Kidney (tissue), 14 donors: Measurements from ENCODE around the gene HOXA4. TPM values are rescaled to one million over a fixed set of nuclear protein-coding genes. Genes with fewer than 3 reads are reported as not detected.

Experiments
- DNase-seq, 5 donors: peaks; one replicate each; pipeline ENCODE4 v3.0.0-alpha.2; 2013 to 2020
- FAIRE-seq: peaks from 2 replicates; lab custom pipeline; 2012; peaks lifted over from hg19 to GRCh38; lab: Jason Lieb, UNC
- H3K27ac ChIP-seq, 2 donors: one replicate each; pipeline ENCODE4 v1.7.0; 2013; ENCODE audit warnings: low read depth in 2 of 2, low read length in 2 of 2, inconsistent platforms in 1 of 2
- H3K27me3 ChIP-seq: one replicate; pipeline ENCODE4 v1.7.1; 2013; ENCODE audit warnings: low read length, inconsistent platforms; ENCODE audit not compliant: control insufficient read depth, insufficient read depth
- H3K36me3 ChIP-seq, 3 donors: one replicate each; pipeline versions ENCODE4 v1.7.0 to v1.7.1; 2013; ENCODE audit warnings: low read length in 3 of 3, control low read depth in 1 of 3, inconsistent platforms in 1 of 3; ENCODE audit not compliant: insufficient read depth in 3 of 3, control insufficient read depth in 2 of 3
- H3K4me1 ChIP-seq, 3 donors: one replicate each; pipeline versions ENCODE4 v1.7.0 to v1.7.1; 2013; ENCODE audit warnings: low read length in 3 of 3, inconsistent platforms in 1 of 3, low read depth in 1 of 3; ENCODE audit not compliant: control insufficient read depth in 2 of 3, insufficient read depth in 2 of 3
- H3K4me3 ChIP-seq, 3 donors: one replicate each; pipeline versions ENCODE4 v1.7.0 to v1.8.1; 2013; ENCODE audit warnings: low read length in 3 of 3, control low read depth in 1 of 3, inconsistent platforms in 1 of 3
- H3K9ac ChIP-seq, 3 donors: one replicate each; pipeline versions ENCODE4 v1.7.0 to v1.7.1; 2013; ENCODE audit warnings: low read length in 3 of 3, control low read depth in 1 of 3, inconsistent platforms in 1 of 3
- H3K9me3 ChIP-seq, 3 donors: one replicate each; pipeline versions ENCODE4 v1.7.0 to v1.7.1; 2013; ENCODE audit warnings: low read length in 3 of 3, control low read depth in 1 of 3, inconsistent platforms in 1 of 3; ENCODE audit not compliant: control insufficient read depth in 2 of 3, insufficient read depth in 1 of 3
- intact Hi-C: fragments of 100-400 bp; cut with DNase I; formaldehyde crosslinking; loops from one replicate; pipeline ENCODE4 v1.11.1; 2022
- microRNA-seq: library from miRNA; unstranded; fragments of <30 nt; microRNA quantifications from one replicate; pipeline ENCODE4 v1.2.0, GENCODE V29; 2020
- polyA plus RNA-seq: library from polyadenylated mRNA; stranded (reverse); fragments of 350-450 nt; fragmentation: Illumina TruSeq; extraction: RNeasy Lipid Tissue Mini Kit (QIAGEN cat#74804); gene quantifications from one replicate; pipeline ENCODE4 v1.2.3, GENCODE V29; 2014; ENCODE audit warnings: low read depth, low replicate concordance; ENCODE audit not compliant: insufficient read depth
- total RNA-seq: library from RNA; stranded (reverse); fragmentation: NEBNext Ultra II Directional; extraction: Animal tissue kit (Norgen Biotek cat#: 25700); gene quantifications from one replicate; pipeline ENCODE4 v1.2.1, GENCODE V29; 2021
- TF ChIP-seq, protein P1 (sequence below): IDR thresholded peaks from 3 replicates; pipeline ENCODE4 v1.5.1; 2012; ENCODE audit warnings: mild to moderate bottlenecking, moderate library complexity, borderline replicate concordance; ENCODE audit not compliant: insufficient read depth; ENCODE audit errors: extremely low read depth
- donor health status: control.
- donor health status: control.
- donor health status: control.
- donor health status: control.
- donor health status: control.
- donor health status: DM: yes; HTN: yes; CAD: no.
- donor health status: Normal renal cell carcinoma (clear cell type).

HOXA4 gene
- total and polyA plus RNA-seq, 2 donors from 2014 or later = 11.2 to 13.0 TPM

DNA sequence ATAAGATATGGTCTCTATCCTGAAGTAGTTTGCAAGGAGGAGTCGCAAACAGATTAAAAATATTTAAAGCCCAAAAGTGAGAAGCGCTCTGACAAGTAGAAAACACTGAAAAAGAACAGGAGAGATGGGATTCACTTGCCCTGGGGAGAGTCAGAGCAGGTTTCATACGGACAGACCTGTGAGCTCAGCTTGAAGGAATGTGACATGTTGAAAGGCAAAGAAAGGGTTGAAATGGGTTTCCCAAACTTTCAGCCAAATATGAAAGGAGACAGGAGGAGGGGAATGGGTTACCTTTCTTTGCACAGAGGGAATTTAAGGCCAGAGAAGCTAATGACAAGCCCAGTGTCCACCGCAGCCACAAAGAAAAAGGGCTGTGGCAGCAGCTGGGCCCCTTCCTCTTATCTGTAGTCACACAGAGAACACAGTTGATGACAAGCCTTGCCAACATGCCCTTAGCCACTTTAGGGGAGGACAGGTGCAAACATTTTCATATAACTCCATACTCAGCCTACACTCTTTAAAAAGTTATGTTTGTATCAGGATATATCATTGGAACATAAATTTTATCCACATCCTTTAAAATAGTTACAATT, 49.6 kb downstream of the HOXA4 start:
- Histone ChIP-seq H3K36me3 (no peaks in the 10 kb centered on the region), H3K9ac (no peak overlapping the region), H3K4me1 (no peaks in the 10 kb centered on the region), H3K27me3 (no peaks in the 10 kb centered on the region), H3K27ac (no peak overlapping the region), H3K4me3 (no peak overlapping the region), H3K9me3 (no peaks in the 10 kb centered on the region)
- no peak for DNase-seq
- FAIRE-seq = no peak
- TF ChIP-seq, protein P1, sequence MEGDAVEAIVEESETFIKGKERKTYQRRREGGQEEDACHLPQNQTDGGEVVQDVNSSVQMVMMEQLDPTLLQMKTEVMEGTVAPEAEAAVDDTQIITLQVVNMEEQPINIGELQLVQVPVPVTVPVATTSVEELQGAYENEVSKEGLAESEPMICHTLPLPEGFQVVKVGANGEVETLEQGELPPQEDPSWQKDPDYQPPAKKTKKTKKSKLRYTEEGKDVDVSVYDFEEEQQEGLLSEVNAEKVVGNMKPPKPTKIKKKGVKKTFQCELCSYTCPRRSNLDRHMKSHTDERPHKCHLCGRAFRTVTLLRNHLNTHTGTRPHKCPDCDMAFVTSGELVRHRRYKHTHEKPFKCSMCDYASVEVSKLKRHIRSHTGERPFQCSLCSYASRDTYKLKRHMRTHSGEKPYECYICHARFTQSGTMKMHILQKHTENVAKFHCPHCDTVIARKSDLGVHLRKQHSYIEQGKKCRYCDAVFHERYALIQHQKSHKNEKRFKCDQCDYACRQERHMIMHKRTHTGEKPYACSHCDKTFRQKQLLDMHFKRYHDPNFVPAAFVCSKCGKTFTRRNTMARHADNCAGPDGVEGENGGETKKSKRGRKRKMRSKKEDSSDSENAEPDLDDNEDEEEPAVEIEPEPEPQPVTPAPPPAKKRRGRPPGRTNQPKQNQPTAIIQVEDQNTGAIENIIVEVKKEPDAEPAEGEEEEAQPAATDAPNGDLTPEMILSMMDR = no peak
- intact Hi-C loops = no loop called here

DNA sequence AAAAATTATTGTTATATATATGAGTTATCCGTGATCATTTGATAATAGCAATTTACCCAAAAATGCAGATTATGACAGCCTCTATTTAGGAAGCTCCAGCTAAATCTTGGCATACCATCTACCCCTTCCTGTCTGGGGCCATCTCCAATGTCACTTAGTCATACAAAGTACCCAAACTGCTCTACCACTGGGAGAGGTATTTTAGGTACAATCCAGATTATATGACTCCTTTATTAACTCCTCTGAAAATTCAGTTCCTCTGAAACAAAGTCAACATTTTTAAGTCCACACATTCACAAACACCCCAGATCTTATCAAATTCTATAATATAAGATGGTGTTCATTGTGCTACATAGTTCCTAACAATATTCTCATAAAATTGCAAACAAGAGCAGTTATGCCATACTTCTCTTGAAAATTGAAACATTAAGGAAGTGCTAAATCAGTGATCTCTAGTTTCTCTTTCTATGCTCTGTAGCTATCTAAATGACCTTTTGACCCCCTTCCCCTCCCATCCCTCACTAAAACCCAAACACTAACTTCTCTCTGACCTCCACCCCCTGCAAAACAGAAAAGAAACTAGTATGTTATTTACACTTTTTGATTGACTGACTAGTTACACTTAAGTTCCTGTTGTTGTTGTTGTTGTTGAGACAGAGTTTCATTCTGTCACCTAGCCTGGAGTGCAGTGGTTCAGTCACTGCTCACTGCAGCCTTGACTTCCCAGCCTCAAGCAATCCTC, 51.2 kb downstream of the HOXA4 start:
- DNase-seq (no peak), FAIRE-seq (no peak)
- no peak overlapping the region for H3K4me3 ChIP-seq
- H3K4me1 ChIP-seq = no peaks in the 10 kb centered on the region
- no peaks in the 10 kb centered on the region for H3K27me3 ChIP-seq
- no peaks in the 10 kb centered on the region for H3K36me3 ChIP-seq
- TF ChIP-seq, protein P1 = no peak
- H3K9ac ChIP-seq = no peak overlapping the region
- H3K27ac ChIP-seq = no peak overlapping the region
- H3K9me3 ChIP-seq = no peaks in the 10 kb centered on the region
- intact Hi-C loops = no loop called here

- H3K9me3 ChIP-seq = no peaks in the 10 kb centered on the region
- no peak for FAIRE-seq
- no peaks in the 10 kb centered on the region for H3K4me1 ChIP-seq
- no peak overlapping the region for H3K27ac ChIP-seq
- TF ChIP-seq, protein P1 = no peak
- DNase-seq = no peak
- no peaks in the 10 kb centered on the region for H3K27me3 ChIP-seq
- no peak overlapping the region for H3K9ac ChIP-seq
- H3K36me3 ChIP-seq = no peaks in the 10 kb centered on the region
- no peak overlapping the region for H3K4me3 ChIP-seq
- intact Hi-C loops = no loop called here
These were observed 51.8 kb downstream of the HOXA4 start for GRCh38 chr7:27078616-27079233.

Small RNA genes within 50 kb of the gene (microRNA-seq; reads per million reads assigned to microRNA genes)
- 2,648 reads per million, percentile 86 among the genes with 10 or more reads in this experiment for gene MIR196B

Other genes with a start within 250 kb of the HOXA4 start
- 2.4 TPM for gene HOXA1, start 34.8 kb downstream of the HOXA4 start, total RNA-seq
- 1.1 TPM for gene HOXA1, start 34.8 kb downstream of the HOXA4 start, polyA plus RNA-seq
- 2.9 TPM for gene HOXA2, start 28.1 kb downstream of the HOXA4 start, total RNA-seq
- 1.3 TPM for gene HOXA2, start 28.1 kb downstream of the HOXA4 start, polyA plus RNA-seq
- gene HOXA5, start 12.9 kb upstream of the HOXA4 start, total RNA-seq = 38.0 TPM
- 19.4 TPM for gene HOXA5, start 12.9 kb upstream of the HOXA4 start, polyA plus RNA-seq
- 22.0 TPM for gene HOXA6, start 17.0 kb upstream of the HOXA4 start, total RNA-seq
- gene HOXA6, start 17.0 kb upstream of the HOXA4 start, polyA plus RNA-seq = 1.1 TPM
- 21.2 TPM for gene HOXA3, start 21.8 kb upstream of the HOXA4 start, total RNA-seq
- gene HOXA3, start 21.8 kb upstream of the HOXA4 start, polyA plus RNA-seq = 6.3 TPM
- gene HOXA7, start 25.9 kb upstream of the HOXA4 start, total RNA-seq = 31.3 TPM
- 23.8 TPM for gene HOXA7, start 25.9 kb upstream of the HOXA4 start, polyA plus RNA-seq
- gene HOXA9, start 34.8 kb upstream of the HOXA4 start, total RNA-seq = 36.8 TPM
- 36.7 TPM for gene HOXA9, start 34.8 kb upstream of the HOXA4 start, polyA plus RNA-seq
- 16.3 TPM for gene HOXA10, start 43.6 kb upstream of the HOXA4 start, total RNA-seq
- gene HOXA10, start 43.6 kb upstream of the HOXA4 start, polyA plus RNA-seq = 17.9 TPM
- gene HOXA11, start 54.5 kb upstream of the HOXA4 start, total RNA-seq = 5.2 TPM
- 5.5 TPM for gene HOXA11, start 54.5 kb upstream of the HOXA4 start, polyA plus RNA-seq
- gene HOXA13, start 69.3 kb upstream of the HOXA4 start, total RNA-seq = 0.44 TPM
- 0.17 TPM for gene HOXA13, start 69.3 kb upstream of the HOXA4 start, polyA plus RNA-seq
- gene EVX1, start 112.0 kb upstream of the HOXA4 start, total RNA-seq = not detected
- gene EVX1, start 112.0 kb upstream of the HOXA4 start, polyA plus RNA-seq = 0.62 TPM